Suprapubic skin (tissue), 3 donors: ENCODE measurements around the gene CLEC4F.

ENCODE experiments used
- POLR2A ChIP-seq, 2 donors: fragments of 450-650 bp; IDR thresholded peaks; one replicate each; pipeline ENCODE4 v1.6.1; 2017; ENCODE audit warnings: antibody characterized with exemption in 2 of 2, mild to moderate bottlenecking in 2 of 2, moderate library complexity in 2 of 2
- TF ChIP-seq, protein P1 (sequence below), 2 donors: fragments of 200-600 bp in 1 of 2; fragments of 450-650 bp in 1 of 2; sonication (generic) in 1 of 2; IDR thresholded peaks; one replicate each; pipeline ENCODE4 v1.5.1; 2016 to 2019; ENCODE audit warnings: antibody characterized with exemption in 2 of 2, mild to moderate bottlenecking in 1 of 2, moderate library complexity in 1 of 2

DNA sequence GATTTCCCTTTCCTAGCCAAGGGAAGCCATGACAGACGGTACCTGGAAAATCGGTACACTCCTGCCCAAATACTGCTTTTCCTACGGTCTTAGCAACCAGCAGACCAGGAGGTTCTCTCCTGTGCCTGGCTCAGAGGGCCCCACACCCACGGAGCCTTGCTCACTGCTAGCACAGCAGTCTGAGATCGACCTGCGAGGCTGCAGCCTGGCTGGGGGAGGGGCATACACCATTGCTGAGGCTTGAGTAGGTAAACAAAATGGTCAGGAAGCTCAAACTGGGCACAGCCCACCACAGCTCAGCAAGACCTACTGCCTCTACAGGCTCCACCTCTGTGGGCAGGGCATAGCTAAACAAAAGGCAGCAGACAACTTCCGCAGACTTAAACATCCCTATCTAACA is 22.0 kb upstream of the CLEC4F start:
- TF ChIP-seq, protein P1, sequence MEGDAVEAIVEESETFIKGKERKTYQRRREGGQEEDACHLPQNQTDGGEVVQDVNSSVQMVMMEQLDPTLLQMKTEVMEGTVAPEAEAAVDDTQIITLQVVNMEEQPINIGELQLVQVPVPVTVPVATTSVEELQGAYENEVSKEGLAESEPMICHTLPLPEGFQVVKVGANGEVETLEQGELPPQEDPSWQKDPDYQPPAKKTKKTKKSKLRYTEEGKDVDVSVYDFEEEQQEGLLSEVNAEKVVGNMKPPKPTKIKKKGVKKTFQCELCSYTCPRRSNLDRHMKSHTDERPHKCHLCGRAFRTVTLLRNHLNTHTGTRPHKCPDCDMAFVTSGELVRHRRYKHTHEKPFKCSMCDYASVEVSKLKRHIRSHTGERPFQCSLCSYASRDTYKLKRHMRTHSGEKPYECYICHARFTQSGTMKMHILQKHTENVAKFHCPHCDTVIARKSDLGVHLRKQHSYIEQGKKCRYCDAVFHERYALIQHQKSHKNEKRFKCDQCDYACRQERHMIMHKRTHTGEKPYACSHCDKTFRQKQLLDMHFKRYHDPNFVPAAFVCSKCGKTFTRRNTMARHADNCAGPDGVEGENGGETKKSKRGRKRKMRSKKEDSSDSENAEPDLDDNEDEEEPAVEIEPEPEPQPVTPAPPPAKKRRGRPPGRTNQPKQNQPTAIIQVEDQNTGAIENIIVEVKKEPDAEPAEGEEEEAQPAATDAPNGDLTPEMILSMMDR (IDR thresholded peaks at IDR 0.05), result no peak
- TF ChIP-seq POLR2A (IDR thresholded peaks at IDR 0.05), result no peak
